Activated naive CD8-positive, alpha-beta T cell treated with anti-CD3 and anti-CD28 coated beads for 36 hours (primary cell): Measurements from ENCODE around the gene TNFSF15. TPM values are rescaled to one million over a fixed set of nuclear protein-coding genes. Genes with fewer than 3 reads are reported as not detected.

Source experiments
- DNase-seq: peaks from one replicate; pipeline ENCODE4 v3.0.0; 2021
- H3K27ac Mint-ChIP-seq: one replicate; pipeline ENCODE4 v1.8.0; 2022; ENCODE audit warnings: mild to moderate bottlenecking, moderate library complexity, mixed read lengths
- H3K27me3 Mint-ChIP-seq: one replicate; pipeline ENCODE4 v1.8.0; 2022; ENCODE audit warnings: mild to moderate bottlenecking, mixed read lengths
- H3K36me3 Mint-ChIP-seq: one replicate; pipeline ENCODE4 v1.8.0; 2021; ENCODE audit warnings: mild to moderate bottlenecking, mixed read lengths
- H3K4me1 Mint-ChIP-seq: one replicate; pipeline ENCODE4 v1.8.0; 2021; ENCODE audit warnings: mixed read lengths
- H3K4me3 Mint-ChIP-seq: one replicate; pipeline ENCODE4 v1.8.0; 2022; ENCODE audit warnings: mild to moderate bottlenecking, moderate library complexity, mixed read lengths
- H3K9me3 Mint-ChIP-seq: one replicate; pipeline ENCODE4 v1.8.0; 2022; ENCODE audit warnings: mixed read lengths
- total RNA-seq, 2 experiments: library from RNA; stranded (reverse); gene quantifications; one replicate each; pipeline ENCODE4 v1.2.3, GENCODE V29; 2021

TNFSF15 gene
- total RNA-seq, 2 experiments from 2014 or later, result 2.3 to 2.4 TPM

DNA sequence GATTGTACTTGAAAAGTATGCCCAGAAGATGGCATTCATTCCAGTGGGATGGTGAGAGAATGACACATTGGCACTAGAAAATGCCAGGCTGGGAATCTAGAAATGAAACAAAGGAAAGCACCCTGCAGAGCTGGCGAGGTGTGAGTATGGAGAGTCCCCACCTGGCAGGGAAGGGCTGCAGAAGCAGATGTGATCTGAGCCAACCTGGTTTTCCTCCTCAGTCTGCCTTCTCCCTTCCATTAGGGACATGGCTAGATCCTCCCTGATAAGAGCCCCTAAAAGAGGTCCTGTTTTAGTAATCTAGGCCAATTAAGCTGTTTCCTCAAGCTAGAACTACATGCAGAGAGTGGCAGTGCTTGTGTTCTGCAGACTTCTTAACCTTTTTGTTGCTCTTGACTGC is 24.7 kb upstream of the TNFSF15 start:
- peaks cover 6% of the 10 kb centered on the region for H3K9me3 Mint-ChIP-seq
- H3K36me3 Mint-ChIP-seq, result peaks cover 1% of the 10 kb centered on the region
- H3K27me3 Mint-ChIP-seq, result no peaks in the 10 kb centered on the region
- H3K4me1 Mint-ChIP-seq, result peaks cover 15% of the 10 kb centered on the region
- H3K4me3 Mint-ChIP-seq, result no peak overlapping the region
- no peak for DNase-seq
- H3K27ac Mint-ChIP-seq, result no peak overlapping the region

DNA sequence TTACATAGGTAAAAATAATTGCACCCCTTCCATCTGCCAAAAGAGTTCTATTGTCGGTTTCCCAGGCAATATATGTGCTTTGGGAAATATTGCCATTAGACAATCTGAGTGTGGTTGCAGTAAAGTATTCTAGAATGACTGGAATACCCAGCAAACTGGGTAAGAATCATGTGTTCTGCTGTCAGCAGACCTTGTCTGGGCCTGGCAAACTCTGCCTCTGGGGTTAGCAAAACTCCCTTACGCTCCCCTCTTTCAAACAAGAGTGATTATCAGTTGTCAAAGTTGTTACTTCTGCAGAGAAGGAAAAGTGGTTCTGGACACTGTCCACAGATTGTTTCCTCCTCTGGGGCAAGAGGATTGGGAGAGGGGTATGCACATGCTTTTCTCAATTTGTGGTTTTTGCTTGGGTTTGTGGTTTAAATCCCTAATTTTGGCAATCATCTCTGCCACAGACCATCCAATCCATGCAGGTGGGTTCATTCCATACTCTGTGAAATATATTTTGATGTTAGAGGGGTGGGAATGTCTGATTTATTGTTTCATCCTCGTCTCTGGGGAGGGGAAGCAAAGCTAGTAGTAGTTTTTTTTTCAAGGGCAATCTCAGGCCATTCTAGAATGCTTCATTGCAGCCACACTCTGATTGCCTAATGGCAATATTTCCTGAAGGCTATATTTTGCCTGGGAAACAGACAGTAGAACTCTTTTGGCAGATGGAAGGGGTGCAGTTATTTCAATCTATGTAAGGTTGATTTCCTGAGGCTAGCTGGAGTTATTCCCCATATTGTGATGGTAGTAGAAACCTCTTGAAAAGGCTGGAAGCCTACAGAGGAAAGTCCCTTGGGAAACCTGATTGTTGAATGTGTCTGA is 24.0 kb upstream of the TNFSF15 start:
- Mint-ChIP-seq H3K27me3 (no peaks in the 10 kb centered on the region), H3K4me3 (no peak overlapping the region), H3K36me3 (no peaks in the 10 kb centered on the region), H3K4me1 (peaks cover 15% of the 10 kb centered on the region), H3K9me3 (peaks cover 6% of the 10 kb centered on the region), H3K27ac (no peak overlapping the region)
- no peak for DNase-seq

DNA sequence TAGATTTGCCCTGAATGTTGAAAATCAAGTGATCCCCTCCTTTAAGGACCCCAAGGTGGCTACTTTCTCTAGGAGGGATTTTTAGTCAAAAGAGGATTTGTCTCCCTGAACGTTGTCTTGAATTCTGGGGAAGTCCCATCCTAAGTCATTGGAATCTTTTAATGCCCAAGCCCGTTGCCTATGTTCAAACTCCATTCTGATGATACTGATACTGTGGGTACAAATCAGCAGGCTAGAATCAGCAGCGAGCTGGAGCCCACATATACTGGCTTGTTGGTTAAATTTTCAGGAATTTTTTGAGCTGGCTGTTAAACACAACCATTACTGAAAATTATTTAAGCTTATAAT is 22.4 kb upstream of the TNFSF15 start:
- Mint-ChIP-seq H3K27ac (peak overlapping the region; percentile 30), H3K36me3 (no peaks in the 10 kb centered on the region), H3K4me1 (peaks cover 17% of the 10 kb centered on the region)

DNA sequence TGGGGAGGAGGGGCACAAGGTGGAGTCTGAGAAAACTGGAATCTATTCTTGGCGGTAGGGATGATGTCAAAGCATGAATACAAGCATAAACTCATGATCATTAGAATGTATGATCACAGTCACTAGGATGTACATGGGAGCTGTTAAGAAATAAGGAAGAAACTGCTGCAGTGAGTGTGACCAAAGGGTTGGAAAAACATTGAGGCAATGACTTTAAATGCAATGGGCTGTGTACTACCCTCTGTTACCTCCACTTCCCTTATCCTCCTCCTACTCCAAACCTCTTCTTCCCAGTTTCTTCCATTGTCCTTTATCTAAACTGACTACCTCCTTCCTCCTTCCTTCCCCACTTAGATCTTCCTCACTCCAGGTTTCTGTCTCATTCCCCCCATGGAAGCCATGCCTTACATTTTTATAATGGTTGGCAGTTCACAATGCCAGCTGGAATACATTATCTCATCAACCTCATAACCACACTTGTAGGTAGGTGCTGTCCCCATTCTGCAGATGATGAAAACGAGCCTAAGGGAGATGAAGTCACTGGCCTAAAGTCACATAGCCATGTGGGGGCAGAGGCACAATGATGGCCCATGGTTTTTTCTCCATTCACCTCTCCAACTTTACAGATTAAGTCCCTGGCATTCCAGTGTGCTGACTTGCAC is 21.9 kb upstream of the TNFSF15 start:
- peak overlapping the region; percentile 60 for H3K27ac Mint-ChIP-seq
- H3K9me3 Mint-ChIP-seq, result peaks cover 6% of the 10 kb centered on the region
- H3K4me1 Mint-ChIP-seq, result peaks cover 18% of the 10 kb centered on the region
- no peaks in the 10 kb centered on the region for H3K36me3 Mint-ChIP-seq
- no peak overlapping the region for H3K4me3 Mint-ChIP-seq
- DNase-seq, result peak; percentile 21
- no peaks in the 10 kb centered on the region for H3K27me3 Mint-ChIP-seq

More for the DNA sequence above, 22.4 kb upstream of the TNFSF15 start:
- DNase-seq, result no peak
- Mint-ChIP-seq H3K27me3 (no peaks in the 10 kb centered on the region), H3K4me3 (no peak overlapping the region), H3K9me3 (peaks cover 6% of the 10 kb centered on the region)

DNA sequence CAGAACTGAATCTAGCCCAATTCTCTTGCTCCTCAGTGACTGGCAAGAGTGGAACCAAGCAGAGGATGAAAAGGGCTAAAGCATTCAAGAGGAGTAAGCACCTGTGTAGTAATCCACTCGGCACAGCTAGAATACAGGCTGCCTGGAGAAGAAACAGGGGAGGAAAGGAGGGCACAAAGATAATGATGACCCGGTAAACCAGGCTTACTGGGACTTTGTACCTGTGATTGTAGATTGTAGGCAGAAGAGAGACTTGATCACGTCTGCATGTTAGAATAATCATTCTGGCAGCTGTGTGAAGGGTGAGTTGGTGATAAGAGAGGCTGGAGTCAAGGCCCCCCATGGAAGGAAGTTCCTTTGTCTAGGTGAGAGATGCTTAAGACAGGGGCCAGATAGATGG is 20.6 kb upstream of the TNFSF15 start:
- H3K4me3 Mint-ChIP-seq, result no peak overlapping the region
- H3K27me3 Mint-ChIP-seq, result no peaks in the 10 kb centered on the region
- no peak for DNase-seq
- peaks cover 27% of the 10 kb centered on the region for H3K4me1 Mint-ChIP-seq
- H3K9me3 Mint-ChIP-seq, result peaks cover 4% of the 10 kb centered on the region
- no peaks in the 10 kb centered on the region for H3K36me3 Mint-ChIP-seq
- H3K27ac Mint-ChIP-seq, result no peak overlapping the region

DNA sequence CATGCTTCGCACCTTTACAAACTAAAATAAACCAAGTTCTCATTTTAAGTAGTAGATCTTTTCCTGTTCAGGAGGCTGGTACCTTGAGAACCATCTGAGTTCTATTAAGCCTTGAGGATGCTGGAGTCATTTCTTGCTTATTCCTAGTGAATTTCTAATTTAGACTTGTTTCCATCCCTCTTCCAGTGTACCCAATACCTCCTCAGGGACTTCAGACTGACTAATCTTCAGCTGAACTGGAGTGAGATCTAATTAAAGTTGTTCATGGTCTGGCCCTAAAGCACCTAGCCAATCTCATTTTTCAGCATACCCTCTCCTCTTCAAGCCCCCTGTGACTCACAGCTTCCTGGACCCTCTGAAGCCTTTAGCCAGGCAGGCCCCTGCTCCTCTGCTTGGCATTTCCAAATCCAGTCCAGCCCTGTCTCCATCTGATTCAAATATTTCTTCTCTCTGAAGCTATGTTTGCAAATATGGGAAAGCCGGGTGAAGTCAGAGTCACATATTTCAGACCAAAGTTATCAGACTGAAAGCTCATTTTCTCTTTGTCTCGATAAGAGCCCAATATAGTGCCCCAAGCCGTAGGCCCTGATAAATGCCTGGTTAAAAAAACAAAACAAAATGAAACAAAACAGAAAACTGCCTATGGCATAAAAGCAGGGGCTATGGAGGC is 19.4 kb upstream of the TNFSF15 start:
- Mint-ChIP-seq H3K9me3 (peaks cover 4% of the 10 kb centered on the region), H3K36me3 (no peaks in the 10 kb centered on the region), H3K4me1 (peaks cover 27% of the 10 kb centered on the region), H3K27ac (no peak overlapping the region), H3K4me3 (no peak overlapping the region), H3K27me3 (no peaks in the 10 kb centered on the region)
- DNase-seq, result no peak

DNA sequence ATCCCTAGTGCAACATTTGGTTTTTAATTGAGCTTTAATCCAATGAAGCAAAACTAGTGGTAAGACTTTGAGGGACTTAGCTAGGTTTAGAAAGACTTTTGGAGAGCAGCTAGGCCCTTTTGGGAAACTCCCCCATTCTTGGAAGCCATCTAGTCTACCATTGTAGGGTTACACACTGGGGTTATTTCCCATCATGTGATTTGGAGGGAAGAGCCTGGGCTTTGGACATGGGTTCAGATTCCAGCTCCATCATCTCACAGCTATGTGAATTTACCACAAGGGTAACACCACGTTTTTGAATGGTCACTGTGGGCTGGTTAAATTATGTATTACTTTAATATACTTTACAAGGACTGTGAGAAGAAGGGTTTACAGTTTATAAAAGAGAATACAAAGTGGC is 18.3 kb upstream of the TNFSF15 start:
- H3K27ac Mint-ChIP-seq, result no peak overlapping the region
- no peak for DNase-seq
- H3K9me3 Mint-ChIP-seq, result peaks cover 4% of the 10 kb centered on the region
- peaks cover 27% of the 10 kb centered on the region for H3K4me1 Mint-ChIP-seq
- H3K36me3 Mint-ChIP-seq, result no peaks in the 10 kb centered on the region
- no peaks in the 10 kb centered on the region for H3K27me3 Mint-ChIP-seq
- H3K4me3 Mint-ChIP-seq, result no peak overlapping the region

DNA sequence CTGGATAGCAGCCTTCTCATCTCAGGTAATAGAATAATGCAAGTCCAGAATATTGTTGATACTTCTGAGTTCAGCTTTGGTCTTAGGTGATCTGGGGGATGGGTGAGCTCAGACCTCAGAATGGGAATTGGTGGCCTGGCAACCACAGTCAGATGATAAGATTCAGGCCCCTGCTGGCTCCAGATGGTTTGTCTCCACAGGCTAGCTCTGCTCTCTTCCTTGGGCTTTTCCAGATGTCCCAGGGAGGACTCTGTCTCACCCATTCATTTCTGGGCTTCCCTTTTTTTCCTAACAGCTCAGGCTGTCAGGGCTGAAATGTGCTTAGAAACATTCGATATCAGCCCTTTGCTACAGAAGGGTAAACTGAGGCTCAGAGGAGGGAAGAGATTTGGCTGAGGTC is 17.6 kb upstream of the TNFSF15 start:
- Mint-ChIP-seq H3K36me3 (no peaks in the 10 kb centered on the region), H3K4me3 (no peak overlapping the region), H3K27ac (no peak overlapping the region), H3K4me1 (peaks cover 27% of the 10 kb centered on the region), H3K9me3 (peaks cover 4% of the 10 kb centered on the region), H3K27me3 (no peaks in the 10 kb centered on the region)
- no peak for DNase-seq

DNA sequence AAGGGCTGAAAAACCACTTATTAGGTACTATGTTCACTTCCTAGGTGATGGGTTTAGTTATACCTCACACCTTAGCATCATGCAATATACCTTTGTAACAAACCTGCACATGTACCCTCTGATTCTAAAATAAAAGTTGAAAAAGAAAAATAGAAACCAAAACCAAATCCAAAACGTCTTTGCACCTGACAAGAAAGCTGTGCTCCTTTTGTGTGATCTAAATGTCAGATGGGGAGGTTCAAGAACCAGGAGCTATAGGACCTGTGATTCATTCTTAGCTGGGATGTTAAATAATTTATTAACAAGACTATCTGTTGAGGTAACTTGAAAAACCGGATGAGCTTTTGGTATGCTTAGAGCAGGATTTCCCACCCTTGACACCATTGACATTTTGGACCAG is 16.9 kb upstream of the TNFSF15 start:
- H3K27me3 Mint-ChIP-seq, result no peaks in the 10 kb centered on the region
- DNase-seq, result no peak
- no peak overlapping the region for H3K27ac Mint-ChIP-seq
- no peaks in the 10 kb centered on the region for H3K36me3 Mint-ChIP-seq
- H3K4me3 Mint-ChIP-seq, result no peak overlapping the region
- H3K9me3 Mint-ChIP-seq, result peaks cover 4% of the 10 kb centered on the region
- peaks cover 26% of the 10 kb centered on the region for H3K4me1 Mint-ChIP-seq

DNA sequence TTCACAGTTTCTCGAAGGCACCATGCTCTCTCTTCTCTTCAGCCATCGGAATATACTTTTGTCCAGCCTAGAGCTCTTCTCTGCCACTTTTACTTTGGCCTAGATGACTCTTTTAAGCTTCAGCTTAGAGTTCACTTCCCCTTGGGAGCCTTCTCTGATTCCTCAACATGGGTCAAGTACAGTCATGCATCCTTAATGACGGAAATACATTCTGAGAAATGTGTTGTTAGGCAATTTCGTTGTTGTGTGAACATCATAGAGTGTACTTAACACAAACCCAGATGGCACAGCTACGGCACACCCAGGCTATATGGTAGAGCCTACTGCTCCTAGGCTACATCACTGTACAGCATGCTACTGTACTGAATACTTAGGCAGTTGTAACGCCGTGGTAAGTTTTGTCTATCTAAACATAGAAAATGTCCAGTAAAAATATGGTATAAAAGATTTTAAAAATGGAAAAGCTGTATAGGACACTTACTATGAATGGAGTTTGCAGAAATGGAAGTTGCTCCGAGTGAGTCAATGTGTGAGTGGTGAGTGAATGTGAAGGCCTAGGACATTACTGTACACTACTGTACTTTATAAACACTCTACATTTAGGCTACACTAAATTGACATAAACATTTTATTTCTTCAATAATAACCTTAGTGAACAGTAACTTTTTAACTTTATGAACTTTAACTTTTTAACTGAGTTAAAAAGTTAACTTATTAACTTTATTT is 15.1 kb upstream of the TNFSF15 start:
- no peaks in the 10 kb centered on the region for H3K9me3 Mint-ChIP-seq
- H3K36me3 Mint-ChIP-seq, result no peaks in the 10 kb centered on the region

DNA sequence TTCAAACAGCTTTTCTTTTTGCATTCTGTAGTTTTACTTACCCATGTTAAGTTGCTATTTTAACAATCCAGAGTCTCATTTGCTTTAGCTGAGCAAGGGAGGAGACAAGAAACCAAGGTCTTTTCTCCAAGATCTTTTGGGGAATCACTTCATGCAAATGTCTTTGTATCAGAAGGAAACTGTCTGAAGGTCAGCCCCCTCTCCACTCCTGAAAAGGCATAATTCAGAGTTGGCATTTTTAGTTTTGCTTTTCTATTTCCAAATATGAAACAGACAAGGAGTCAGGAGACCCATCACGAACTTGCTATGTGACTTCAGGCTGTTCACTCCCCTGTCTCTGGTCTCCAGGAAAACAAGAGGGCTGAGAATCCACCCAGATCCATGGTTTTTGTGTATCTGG is 12.3 kb upstream of the TNFSF15 start:
- H3K27me3 Mint-ChIP-seq, result peaks cover 2% of the 10 kb centered on the region

More for the DNA sequence above, 15.1 kb upstream of the TNFSF15 start:
- no peak for DNase-seq
- H3K27me3 Mint-ChIP-seq, result no peaks in the 10 kb centered on the region
- H3K4me3 Mint-ChIP-seq, result no peak overlapping the region
- no peak overlapping the region for H3K27ac Mint-ChIP-seq
- peaks cover 17% of the 10 kb centered on the region for H3K4me1 Mint-ChIP-seq

DNA sequence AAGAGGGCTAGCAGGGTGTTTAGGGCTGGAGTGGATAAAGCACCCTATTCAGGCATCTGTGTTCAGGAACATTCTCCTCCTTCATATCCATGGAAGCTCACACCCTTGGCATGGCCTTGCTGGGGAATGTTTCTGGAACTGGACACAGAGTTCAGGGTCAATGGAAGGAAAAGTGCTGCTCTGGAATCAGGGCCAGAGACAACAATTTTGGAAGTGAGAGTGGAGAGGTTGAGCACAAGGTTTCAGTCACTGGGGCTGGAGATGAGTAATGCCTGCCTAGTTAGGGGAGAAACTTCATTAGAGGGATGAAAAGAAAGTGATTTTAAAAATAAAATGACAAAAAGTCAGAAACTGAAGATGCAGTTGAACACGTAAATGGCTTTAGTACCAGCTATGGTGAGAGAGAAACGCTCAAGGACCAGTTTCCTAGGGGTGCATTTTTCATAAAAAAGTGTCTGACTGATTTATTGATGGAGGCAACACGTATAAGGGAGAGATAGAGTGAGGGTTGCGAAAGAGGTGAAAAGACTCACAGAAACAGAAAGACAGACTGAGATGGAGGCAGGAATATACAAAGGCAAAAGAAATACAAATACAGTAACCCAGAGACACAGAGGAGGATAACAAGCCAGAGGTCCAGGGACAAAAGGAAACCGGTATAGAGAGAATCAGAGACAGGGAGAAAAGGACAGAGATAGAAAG is 8.0 kb upstream of the TNFSF15 start:
- Mint-ChIP-seq H3K27ac (peak overlapping the region; percentile 40), H3K9me3 (no peaks in the 10 kb centered on the region), H3K27me3 (peaks cover 2% of the 10 kb centered on the region), H3K36me3 (no peaks in the 10 kb centered on the region), H3K4me1 (peaks cover 24% of the 10 kb centered on the region), H3K4me3 (no peak overlapping the region)
- no peak for DNase-seq

More for the DNA sequence above, 12.3 kb upstream of the TNFSF15 start:
- Mint-ChIP-seq H3K4me1 (peaks cover 34% of the 10 kb centered on the region), H3K36me3 (no peaks in the 10 kb centered on the region), H3K9me3 (no peaks in the 10 kb centered on the region), H3K4me3 (no peak overlapping the region), H3K27ac (no peak overlapping the region)
- no peak for DNase-seq

DNA sequence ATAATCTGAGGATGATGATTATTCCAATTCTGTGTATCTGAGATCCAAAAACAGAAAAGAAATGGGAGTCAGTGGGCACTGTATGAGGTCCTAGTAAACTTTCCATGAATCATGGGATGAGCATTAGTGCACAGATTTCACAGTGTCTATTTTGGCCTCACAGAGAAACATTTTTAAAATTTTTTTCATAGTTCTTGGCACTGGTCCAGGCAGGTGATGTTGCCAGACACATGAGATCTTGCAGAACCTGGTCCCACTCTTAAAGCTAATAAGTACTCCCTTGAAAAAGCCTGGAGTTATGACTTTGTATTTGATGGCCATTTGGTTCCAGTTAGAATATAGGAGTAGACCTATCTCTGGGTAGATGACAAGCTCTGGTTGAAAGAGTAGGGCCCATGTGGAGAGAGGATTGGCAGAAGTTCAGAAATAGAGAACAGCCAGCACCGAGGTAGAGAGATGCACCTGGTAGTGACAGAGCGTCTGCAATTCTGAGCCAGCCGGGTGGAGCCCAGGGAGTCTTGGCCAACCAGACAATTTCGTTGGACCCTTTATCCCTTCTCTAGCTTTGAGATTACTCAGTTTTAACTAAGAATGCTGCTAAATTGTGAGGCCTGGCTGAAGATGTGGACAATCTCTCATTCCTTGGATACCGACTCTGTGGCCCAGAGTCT is 6.3 kb upstream of the TNFSF15 start:
- H3K27ac Mint-ChIP-seq, result no peak overlapping the region
- H3K36me3 Mint-ChIP-seq, result no peaks in the 10 kb centered on the region
- H3K9me3 Mint-ChIP-seq, result no peaks in the 10 kb centered on the region
- H3K27me3 Mint-ChIP-seq, result peaks cover 2% of the 10 kb centered on the region
- DNase-seq, result no peak
- peaks cover 26% of the 10 kb centered on the region for H3K4me1 Mint-ChIP-seq
- H3K4me3 Mint-ChIP-seq, result no peak overlapping the region

DNA sequence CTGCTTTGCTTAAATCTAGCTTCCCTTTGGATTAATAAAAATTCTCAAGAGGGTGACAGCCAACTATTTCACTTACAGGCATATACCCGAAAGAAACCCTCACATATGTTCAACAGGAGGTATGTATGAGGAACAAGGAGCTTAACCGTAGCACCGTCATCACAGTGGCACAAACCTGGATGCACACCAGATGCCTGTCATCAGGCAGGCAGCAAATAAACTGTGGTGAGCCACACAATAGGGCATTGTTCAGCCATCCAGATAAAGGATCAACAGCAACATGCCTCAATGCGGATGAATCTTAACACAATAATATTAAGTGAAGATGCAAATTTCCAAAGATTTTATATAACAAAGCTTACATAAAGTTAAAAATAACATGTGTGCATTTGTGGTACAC is 5.5 kb upstream of the TNFSF15 start:
- H3K36me3 Mint-ChIP-seq, result no peaks in the 10 kb centered on the region
- peaks cover 32% of the 10 kb centered on the region for H3K4me1 Mint-ChIP-seq
- H3K9me3 Mint-ChIP-seq, result no peaks in the 10 kb centered on the region
- H3K27ac Mint-ChIP-seq, result no peak overlapping the region
- no peak overlapping the region for H3K4me3 Mint-ChIP-seq
- no peak for DNase-seq
- H3K27me3 Mint-ChIP-seq, result peaks cover 2% of the 10 kb centered on the region
